ENCODE measurements around the gene FAM110A.
"Not testable (repeated sequence)": the region's sequence is repeated elsewhere in the genome, so short reads cannot be mapped to it uniquely, and the experiment has no call there.

FAM110A gene

GRCh38 chr20:878511-879307 lies 45.2 kb downstream of the FAM110A start:
- no peak for DNase-seq

GRCh38 chr20:879626-880025 lies 46.1 kb downstream of the FAM110A start:
- no peak for DNase-seq

- DNase-seq = no peak
Measured at GRCh38 chr20:881051-881782, 47.7 kb downstream of the FAM110A start.

- DNase-seq = no peak
Measured at GRCh38 chr20:881783-882144, 48.2 kb downstream of the FAM110A start.

- DNase-seq = no peak
Measured at GRCh38 chr20:884983-885952, 51.8 kb downstream of the FAM110A start.

- DNase-seq = no peak
Measured at GRCh38 chr20:887137-887536, 53.6 kb downstream of the FAM110A start.

- DNase-seq = no peak
Measured at GRCh38 chr20:888057-888456, 54.5 kb downstream of the FAM110A start.

- DNase-seq = no peak
Measured at GRCh38 chr20:889106-889505, 55.6 kb downstream of the FAM110A start.

GRCh38 chr20:889932-890463 lies 56.5 kb downstream of the FAM110A start:
- no peak for DNase-seq

GRCh38 chr20:890666-891057 lies 57.1 kb downstream of the FAM110A start:
- no peak for DNase-seq

GRCh38 chr20:891058-891705 lies 57.7 kb downstream of the FAM110A start:
- DNase-seq = no peak

GRCh38 chr20:891706-892080 lies 58.2 kb downstream of the FAM110A start:
- DNase-seq = no peak

- not testable (repeated sequence) for DNase-seq
Measured at GRCh38 chr20:892371-892770, 58.9 kb downstream of the FAM110A start.
